CD14-positive monocyte (primary cell): ENCODE data around the gene IGFBP4. TPM values are rescaled to one million over a fixed set of nuclear protein-coding genes. Genes with fewer than 3 reads are reported as not detected.

ENCODE experiments used
- DNase-seq, 3 donors: peaks; one replicate each; pipeline ENCODE4 v3.0.0-alpha.2; 2011 to 2022
- H2AFZ ChIP-seq: 2 replicates; pipeline ENCODE4 v1.6.0; 2012; ENCODE audit warnings: mild to moderate bottlenecking, low read depth, low read length, inconsistent platforms; ENCODE audit not compliant: insufficient read depth, poor library complexity, severe bottlenecking
- H3K27ac ChIP-seq, 2 donors: 1 replicate in 1 of 2; 2 replicates in 1 of 2; pipeline ENCODE4 v1.5.1; 2012 to 2013; ENCODE audit warnings: low read length in 2 of 2, control low read depth in 1 of 2, inconsistent platforms in 1 of 2, low read depth in 1 of 2, mild to moderate bottlenecking in 1 of 2
- H3K27me3 ChIP-seq, 2 donors: one replicate each; pipeline versions ENCODE4 v1.6.0 to v1.6.1; 2011 to 2013; ENCODE audit warnings: low read length in 2 of 2; ENCODE audit not compliant: control insufficient read depth in 2 of 2, insufficient read depth in 2 of 2
- H3K36me3 ChIP-seq, 2 donors: replicated peaks in 1 of 2; 1 replicate in 1 of 2; 2 replicates in 1 of 2; pipeline versions ENCODE4 v1.5.1 to v1.6.1; 2012 to 2013; ENCODE audit warnings: low read length in 2 of 2, control low read depth in 1 of 2, inconsistent platforms in 1 of 2, mild to moderate bottlenecking in 1 of 2; ENCODE audit not compliant: insufficient read depth in 2 of 2, control insufficient read depth in 1 of 2
- H3K4me1 ChIP-seq, 2 donors: 1 replicate in 1 of 2; 2 replicates in 1 of 2; pipeline versions ENCODE4 v1.5.1 to v1.6.1; 2012 to 2013; ENCODE audit warnings: low read length in 2 of 2, control low read depth in 1 of 2, inconsistent platforms in 1 of 2, mild to moderate bottlenecking in 1 of 2, moderate library complexity in 1 of 2; ENCODE audit not compliant: insufficient read depth in 2 of 2, control insufficient read depth in 1 of 2
- H3K4me2 ChIP-seq: replicated peaks from 2 replicates; pipeline ENCODE3; 2012; ENCODE audit warnings: low read length, moderate library complexity, mild to moderate bottlenecking; ENCODE audit not compliant: poor library complexity, severe bottlenecking; ENCODE audit errors: extremely low read depth
- H3K4me3 ChIP-seq, 3 experiments: fragments of 200-600 bp in 1 of 3; sonication (generic) in 1 of 3; replicated peaks in 1 of 3; 1 replicate in 2 of 3; 2 replicates in 1 of 3; pipeline ENCODE4 v1.5.1; 2011 to 2013; ENCODE audit warnings: low read length in 3 of 3, mild to moderate bottlenecking in 3 of 3, control low read depth in 2 of 3, low read depth in 2 of 3, inconsistent platforms in 1 of 3, moderate library complexity in 1 of 3
- H3K79me2 ChIP-seq: 2 replicates; pipeline ENCODE4 v1.6.0; 2012; ENCODE audit warnings: mild to moderate bottlenecking, control low read depth, inconsistent platforms, low read length, moderate library complexity; ENCODE audit not compliant: insufficient read depth
- H3K9ac ChIP-seq: 2 replicates; pipeline ENCODE4 v1.6.0; 2017; ENCODE audit warnings: low read length, mild to moderate bottlenecking; ENCODE audit not compliant: insufficient read depth, poor library complexity, severe bottlenecking
- H3K9me3 ChIP-seq, 2 donors: replicated peaks in 1 of 2; 1 replicate in 1 of 2; 2 replicates in 1 of 2; pipeline versions ENCODE4 v1.5.1 to v1.6.1; 2012 to 2013; ENCODE audit warnings: low read length in 2 of 2, control low read depth in 1 of 2; ENCODE audit not compliant: control insufficient read depth in 1 of 2, insufficient read depth in 1 of 2
- H4K20me1 ChIP-seq: 2 replicates; pipeline ENCODE4 v1.6.0; 2012; ENCODE audit warnings: mild to moderate bottlenecking, low read length, control low read depth, moderate library complexity; ENCODE audit not compliant: insufficient read depth
- H3K27ac Mint-ChIP-seq, 7 donors: one replicate each; pipeline ENCODE4 v1.8.0; 2020; ENCODE audit warnings: mild to moderate bottlenecking in 7 of 7, mixed read lengths in 7 of 7, moderate library complexity in 6 of 7, inconsistent platforms in 2 of 7
- H3K27me3 Mint-ChIP-seq, 3 donors: one replicate each; pipeline ENCODE4 v1.8.0; 2021 to 2022; ENCODE audit warnings: low read depth in 3 of 3, mild to moderate bottlenecking in 3 of 3, mixed read lengths in 3 of 3, moderate library complexity in 3 of 3, inconsistent platforms in 1 of 3
- H3K36me3 Mint-ChIP-seq, 2 donors: one replicate each; pipeline ENCODE4 v1.8.0; 2020; ENCODE audit warnings: mixed read lengths in 2 of 2, inconsistent platforms in 1 of 2, mild to moderate bottlenecking in 1 of 2
- H3K4me1 Mint-ChIP-seq: one replicate; pipeline ENCODE4 v1.8.0; 2020; ENCODE audit warnings: mild to moderate bottlenecking, mixed read lengths
- H3K4me3 Mint-ChIP-seq, 2 donors: one replicate each; pipeline ENCODE4 v1.8.0; 2020; ENCODE audit warnings: mild to moderate bottlenecking in 2 of 2, mixed read lengths in 2 of 2, moderate library complexity in 1 of 2
- H3K9me3 Mint-ChIP-seq, 7 donors: one replicate each; pipeline ENCODE4 v1.8.0; 2020 to 2022; ENCODE audit warnings: mixed read lengths in 7 of 7, mild to moderate bottlenecking in 6 of 7, moderate library complexity in 6 of 7, inconsistent platforms in 2 of 7
- WGBS: methylation state at CpG from one replicate; pipeline ENCODE4 v1.1.5; 2013; ENCODE audit warnings: missing lambda C conversion rate; ENCODE audit not compliant: insufficient coverage; 5-methylcytosine and 5-hydroxymethylcytosine counted together
- intact Hi-C, 2 donors: fragments of 100-400 bp; cut with micrococcal nuclease; formaldehyde crosslinking; loops; one replicate each; pipeline versions ENCODE4 v1.15.0 to v1.15.1; 2023
- polyA plus RNA-seq, 3 donors: library from polyadenylated mRNA; depleted of rRNA in 1 of 3; unstranded in 2 of 3; stranded (reverse) in 1 of 3; fragments of 300-500 nt in 2 of 3; fragments of >200 nt in 1 of 3; fragmentation: Illumina TruSeq in 2 of 3; gene quantifications; 1 replicate in 2 of 3; 2 replicates in 1 of 3; pipeline ENCODE4 v1.2.3, GENCODE V29; 2012 to 2021
- TF ChIP-seq, protein P1 (sequence below): fragments of 200-600 bp; IDR thresholded peaks from one replicate; pipeline ENCODE4 v1.8.0; 2022; ENCODE audit warnings: antibody characterized with exemption, mild to moderate bottlenecking

The IGFBP4 gene
- polyA plus RNA-seq, 3 donors = 0.04 to 0.15 TPM; not detected in 1

DNA sequence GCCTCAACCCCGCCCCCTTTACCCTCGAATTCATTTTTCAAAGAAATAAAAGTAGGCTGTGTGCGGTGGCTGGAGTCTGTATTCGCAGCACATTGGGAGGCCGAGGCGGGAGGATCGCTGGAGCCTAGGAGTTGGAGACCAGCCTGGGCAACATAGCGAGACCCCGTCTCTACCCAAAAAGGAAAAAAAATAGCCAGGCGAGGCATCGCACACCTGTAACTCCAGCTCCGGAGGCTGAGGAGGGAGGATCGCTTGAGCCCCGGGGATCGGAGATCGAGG is 24.9 kb upstream of the IGFBP4 start:
- H3K4me1 ChIP-seq = peaks cover 39 to 51% of the 10 kb centered on the region in 2 donors
- no peaks in the 10 kb centered on the region for H3K36me3 ChIP-seq
- Mint-ChIP-seq H3K27ac (peak overlapping the region in 6 of 7 donors; percentile 73 to 91 (median 79)), H3K36me3 (no peaks in the 10 kb centered on the region), H3K9me3 (peaks cover 0 to 2% (median 0%) of the 10 kb centered on the region in 7 donors), H3K4me3 (peak overlapping the region; percentile 92 to 98), H3K27me3 (peaks cover 0 to 3% (median 2%) of the 10 kb centered on the region in 3 donors), H3K4me1 (peaks cover 40% of the 10 kb centered on the region)
- H4K20me1 ChIP-seq = no peaks in the 10 kb centered on the region
- H3K27ac ChIP-seq = peak overlapping the region in 1 of 2 donors; percentile 79
- no peak for DNase-seq
- H3K79me2 ChIP-seq = peaks cover 48% of the 10 kb centered on the region
- intact Hi-C loops = loop anchor here in 1 of 2 donors (5.0 to 10.0 kb wide), 3 partner anchors 61 to 214 kb away; no protein-coding TSS in a partner anchor
- peak overlapping the region; percentile 98 for H2AFZ ChIP-seq
- H3K9me3 ChIP-seq = no peaks in the 10 kb centered on the region
- TF ChIP-seq, protein P1, sequence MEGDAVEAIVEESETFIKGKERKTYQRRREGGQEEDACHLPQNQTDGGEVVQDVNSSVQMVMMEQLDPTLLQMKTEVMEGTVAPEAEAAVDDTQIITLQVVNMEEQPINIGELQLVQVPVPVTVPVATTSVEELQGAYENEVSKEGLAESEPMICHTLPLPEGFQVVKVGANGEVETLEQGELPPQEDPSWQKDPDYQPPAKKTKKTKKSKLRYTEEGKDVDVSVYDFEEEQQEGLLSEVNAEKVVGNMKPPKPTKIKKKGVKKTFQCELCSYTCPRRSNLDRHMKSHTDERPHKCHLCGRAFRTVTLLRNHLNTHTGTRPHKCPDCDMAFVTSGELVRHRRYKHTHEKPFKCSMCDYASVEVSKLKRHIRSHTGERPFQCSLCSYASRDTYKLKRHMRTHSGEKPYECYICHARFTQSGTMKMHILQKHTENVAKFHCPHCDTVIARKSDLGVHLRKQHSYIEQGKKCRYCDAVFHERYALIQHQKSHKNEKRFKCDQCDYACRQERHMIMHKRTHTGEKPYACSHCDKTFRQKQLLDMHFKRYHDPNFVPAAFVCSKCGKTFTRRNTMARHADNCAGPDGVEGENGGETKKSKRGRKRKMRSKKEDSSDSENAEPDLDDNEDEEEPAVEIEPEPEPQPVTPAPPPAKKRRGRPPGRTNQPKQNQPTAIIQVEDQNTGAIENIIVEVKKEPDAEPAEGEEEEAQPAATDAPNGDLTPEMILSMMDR = no peak
- H3K4me3 ChIP-seq = peak overlapping the region; percentile 60 to 92 (median 82)
- 79% methylated on average over 5 of the region's 16 CpGs for WGBS
- no peaks in the 10 kb centered on the region for H3K27me3 ChIP-seq
- H3K9ac ChIP-seq = peak overlapping the region; percentile 68
- H3K4me2 ChIP-seq = peak overlapping the region; percentile 99

DNA sequence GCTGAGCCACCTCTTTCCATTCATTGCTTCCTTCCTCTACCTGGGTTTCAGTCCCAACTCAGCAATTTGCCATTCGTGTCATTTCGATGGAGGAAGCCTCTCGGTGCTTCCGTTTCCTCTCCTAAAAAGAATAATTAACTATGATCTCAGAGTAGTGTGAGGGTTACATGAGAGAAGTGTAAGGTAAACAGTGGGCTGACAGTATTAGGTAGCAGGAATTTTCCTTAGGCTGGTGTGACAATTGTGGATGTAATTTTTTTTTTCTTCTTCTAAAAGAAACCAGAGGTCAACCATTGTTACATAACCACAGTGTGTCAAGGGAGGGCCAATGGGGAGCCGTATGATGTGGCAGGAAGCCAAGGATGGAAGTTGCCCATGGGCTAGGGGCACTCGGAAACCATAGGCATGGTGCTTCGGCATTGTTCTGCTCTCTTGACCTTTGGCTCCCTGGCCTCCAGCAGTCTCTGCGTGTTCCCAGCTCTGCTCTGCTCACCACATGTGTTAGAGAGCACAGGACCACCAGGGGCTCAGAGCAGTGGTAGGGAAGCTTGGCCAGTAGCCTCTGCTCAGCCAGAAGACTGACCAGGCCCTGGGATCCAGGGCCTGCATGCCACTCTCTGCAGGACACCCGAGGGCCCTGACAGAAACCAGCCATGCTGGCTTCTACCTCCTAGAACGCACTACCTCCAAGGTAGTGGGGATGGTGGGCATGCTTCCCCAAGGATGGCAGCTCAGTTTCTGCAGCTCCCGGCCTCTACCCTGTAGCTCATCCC is 23.5 kb upstream of the IGFBP4 start:
- no peaks in the 10 kb centered on the region for H3K9me3 ChIP-seq
- H3K27ac ChIP-seq = peak overlapping the region; percentile 0 to 48
- peaks cover 39 to 56% of the 10 kb centered on the region in 2 donors for H3K4me1 ChIP-seq
- H3K4me2 ChIP-seq = peak overlapping the region; percentile 63
- Mint-ChIP-seq H3K27me3 (peaks cover 0 to 5% (median 3%) of the 10 kb centered on the region in 3 donors), H3K36me3 (no peaks in the 10 kb centered on the region), H3K9me3 (peaks cover 0 to 4% (median 0%) of the 10 kb centered on the region in 7 donors), H3K27ac (peak overlapping the region; percentile 13 to 82 (median 54)), H3K4me3 (peak overlapping the region; percentile 38 to 79), H3K4me1 (peaks cover 46% of the 10 kb centered on the region)
- WGBS = 31% methylated on average over 5 of the region's 11 CpGs
- H3K4me3 ChIP-seq = peak overlapping the region in 1 of 3 experiments; percentile 55
- peaks cover 36% of the 10 kb centered on the region for H3K79me2 ChIP-seq
- H3K36me3 ChIP-seq = no peaks in the 10 kb centered on the region
- no peak overlapping the region for H3K9ac ChIP-seq
- TF ChIP-seq, protein P1 = no peak
- no peaks in the 10 kb centered on the region for H4K20me1 ChIP-seq
- no peaks in the 10 kb centered on the region for H3K27me3 ChIP-seq
- intact Hi-C loops = loop anchor here in 1 of 2 donors (5.0 to 10.0 kb wide), 3 partner anchors 62 to 215 kb away; no protein-coding TSS in a partner anchor
- DNase-seq = peak in 2 of 3 donors; percentile 34 to 64
- no peak overlapping the region for H2AFZ ChIP-seq
